ENCODE measurements around the gene OCA2.

Gene OCA2

DNA sequence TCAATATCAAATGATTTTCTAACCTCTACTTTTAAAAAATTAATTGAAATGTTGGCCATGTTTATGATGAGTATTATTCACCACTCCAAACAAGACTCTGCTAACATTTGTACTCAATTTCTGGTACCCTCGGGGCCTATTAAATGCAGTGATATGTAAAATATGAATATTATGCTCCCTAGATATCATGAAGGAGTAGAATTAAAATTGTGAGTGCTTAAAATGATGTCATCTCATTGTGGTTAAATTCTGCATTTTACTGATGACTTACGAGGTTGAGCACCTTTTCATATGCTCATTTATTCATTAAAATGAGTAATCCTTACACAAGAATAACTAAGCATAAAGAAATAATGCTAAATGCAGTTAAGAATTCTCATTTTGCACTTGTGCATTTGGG, 159.9 kb downstream of the OCA2 start:
- DNase-seq (ENCODE audit: low read depth) = no peak

GRCh38 chr15:27937851-27938250, 161.3 kb downstream of the OCA2 start:
- DNase-seq (ENCODE audit: low read depth) = no peak

DNA sequence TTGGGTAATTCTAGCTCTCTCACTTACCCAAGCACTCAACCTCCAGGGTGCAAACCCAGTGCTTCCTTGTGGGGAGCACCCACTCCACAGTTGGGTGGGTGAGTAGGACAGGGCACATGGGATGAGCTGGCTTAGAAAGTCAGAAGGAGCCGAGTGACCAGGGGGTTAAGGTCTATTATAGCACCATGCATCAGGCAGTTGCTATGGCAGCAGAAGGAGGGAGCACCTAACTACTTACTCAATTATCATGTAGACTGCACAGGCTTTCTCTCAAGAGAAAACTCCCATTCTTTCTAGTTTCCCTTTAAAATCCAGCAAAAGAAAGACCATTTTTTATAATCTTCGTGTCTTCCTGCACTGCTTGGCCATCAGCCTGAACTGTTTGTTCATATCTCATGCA, 163.0 kb downstream of the OCA2 start:
- no peak for DNase-seq (ENCODE audit: low read depth)

GRCh38 chr15:27935328-27935727, 163.8 kb downstream of the OCA2 start:
- no peak for DNase-seq (ENCODE audit: low read depth)

- DNase-seq (ENCODE audit: low read depth) = no peak
These were observed 164.3 kb downstream of the OCA2 start for GRCh38 chr15:27934782-27935181.

- no peak for DNase-seq (ENCODE audit: low read depth)
These were observed 165.6 kb downstream of the OCA2 start for GRCh38 chr15:27933562-27933961.

GRCh38 chr15:27932600-27932999, 166.5 kb downstream of the OCA2 start:
- DNase-seq (ENCODE audit: low read depth) = no peak

GRCh38 chr15:27928386-27928785, 170.7 kb downstream of the OCA2 start:
- no peak for DNase-seq (ENCODE audit: low read depth)

- no peak for DNase-seq (ENCODE audit: low read depth)
These were observed 186.8 kb downstream of the OCA2 start for GRCh38 chr15:27912283-27912682.

- no peak for DNase-seq (ENCODE audit: low read depth)
These were observed 192.3 kb downstream of the OCA2 start for GRCh38 chr15:27906802-27907201.

- no peak for DNase-seq (ENCODE audit: low read depth)
These were observed 195.7 kb downstream of the OCA2 start for GRCh38 chr15:27903405-27903804.

DNA sequence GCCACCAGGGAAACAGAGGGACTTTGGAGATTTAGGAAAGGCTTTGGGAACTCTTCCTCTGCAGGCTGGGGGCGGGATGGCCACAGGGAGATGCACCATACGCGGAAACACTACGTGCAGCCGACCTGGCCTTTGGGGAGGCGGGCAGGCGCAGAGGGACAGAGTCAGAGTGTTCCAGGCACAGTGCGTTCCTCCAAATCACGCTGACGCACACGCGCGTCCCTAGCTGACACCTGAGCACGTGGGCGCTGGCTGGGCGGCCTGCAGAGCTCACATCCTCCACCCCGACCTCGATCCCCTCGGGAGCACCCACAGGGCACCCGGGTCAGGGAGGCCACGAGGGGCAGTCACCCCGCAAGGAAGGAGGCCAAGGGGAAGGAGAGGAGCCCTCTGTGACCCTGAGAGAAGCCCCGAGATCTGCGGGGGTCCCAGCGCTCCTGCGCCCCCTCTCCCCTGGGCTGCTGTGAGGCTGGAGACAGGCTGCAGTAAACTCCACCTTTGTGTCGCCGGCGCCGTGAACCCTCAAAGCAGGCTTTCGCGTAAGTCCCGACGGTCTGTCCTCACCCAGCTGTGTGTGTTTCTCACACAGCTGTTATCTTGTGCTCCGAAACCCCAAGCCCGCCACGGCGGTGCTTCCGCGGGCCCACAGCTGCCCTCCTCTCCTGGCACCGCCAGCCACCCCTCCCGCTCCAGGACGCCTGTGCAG, 196.3 kb downstream of the OCA2 start:
- DNase-seq (ENCODE audit: low read depth) = no peak

DNA sequence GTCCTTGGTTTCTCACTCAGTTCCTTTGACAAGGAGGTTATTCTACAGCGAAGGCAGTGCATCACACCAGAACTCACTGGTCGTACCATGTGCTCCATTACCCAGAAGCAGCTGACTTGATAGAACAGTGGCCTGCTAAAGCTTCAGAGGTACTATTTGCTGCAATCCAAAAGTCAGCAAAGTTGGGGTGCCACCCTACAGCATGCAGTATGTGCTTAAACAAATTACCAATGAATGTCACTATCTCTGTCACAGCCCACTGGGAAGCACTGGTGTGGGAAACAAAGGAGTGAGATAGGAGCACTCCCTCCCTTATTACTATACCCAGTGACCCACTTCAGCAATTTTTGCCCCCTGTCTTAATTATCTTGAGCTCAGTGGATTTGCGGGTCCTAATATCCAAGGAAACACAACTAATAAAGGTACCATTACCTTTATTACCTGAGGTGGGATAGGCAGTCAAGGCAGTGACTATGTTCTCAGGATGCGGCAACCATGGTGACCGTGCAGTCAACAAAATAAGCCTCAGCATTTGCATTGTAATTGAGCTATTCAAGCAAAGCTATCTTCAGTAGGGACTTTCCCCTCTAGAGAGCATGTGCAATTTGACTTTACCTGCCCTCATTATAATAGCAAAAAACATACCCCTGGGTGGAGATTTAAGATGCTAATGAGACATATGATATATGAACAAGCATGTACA, 199.4 kb downstream of the OCA2 start:
- no peak for DNase-seq (ENCODE audit: low read depth)

DNA sequence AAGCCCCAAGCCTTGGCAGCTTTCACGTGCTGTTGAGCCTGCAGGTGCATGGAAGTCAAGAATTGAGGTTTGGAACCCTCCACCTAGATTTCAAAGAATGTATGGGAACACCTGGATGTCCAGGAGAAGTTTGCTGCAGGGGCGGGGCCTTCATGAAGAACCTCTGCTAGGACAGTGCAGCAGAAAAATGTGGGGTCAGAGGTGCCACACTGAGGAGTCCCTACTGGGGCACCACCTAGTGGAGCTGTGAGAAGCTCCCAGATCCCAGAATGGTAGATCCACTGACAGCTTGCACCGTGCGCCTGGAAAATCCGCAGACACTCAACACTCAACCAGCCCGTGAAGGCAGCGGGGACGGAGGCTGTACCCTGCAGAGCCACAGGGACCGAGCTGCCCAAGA, 201.6 kb downstream of the OCA2 start:
- no peak for DNase-seq (ENCODE audit: low read depth)

DNA sequence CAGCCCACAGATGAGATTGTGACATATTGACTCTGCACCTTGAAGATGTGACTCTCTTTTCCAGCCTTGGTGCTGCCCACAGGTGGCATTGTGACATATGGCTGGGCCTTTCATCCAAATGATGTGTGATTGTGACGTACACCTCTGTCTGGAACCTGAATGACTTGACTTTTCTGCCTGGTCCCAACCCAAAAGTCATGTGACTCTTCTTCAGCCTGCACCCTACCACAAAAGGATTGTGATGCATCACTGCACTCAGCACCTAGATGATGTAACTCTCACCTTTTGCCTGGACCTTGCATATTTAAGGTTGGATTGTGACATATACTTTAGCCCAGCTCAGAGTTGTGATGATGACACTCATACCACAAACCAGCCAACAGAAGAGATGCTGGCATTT, 204.5 kb downstream of the OCA2 start:
- DNase-seq (ENCODE audit: low read depth) = no peak

- no peak for DNase-seq (ENCODE audit: low read depth)
These were observed 209.9 kb downstream of the OCA2 start for GRCh38 chr15:27889258-27889657.

GRCh38 chr15:27885201-27885600, 213.9 kb downstream of the OCA2 start:
- no peak for DNase-seq (ENCODE audit: low read depth)

DNA sequence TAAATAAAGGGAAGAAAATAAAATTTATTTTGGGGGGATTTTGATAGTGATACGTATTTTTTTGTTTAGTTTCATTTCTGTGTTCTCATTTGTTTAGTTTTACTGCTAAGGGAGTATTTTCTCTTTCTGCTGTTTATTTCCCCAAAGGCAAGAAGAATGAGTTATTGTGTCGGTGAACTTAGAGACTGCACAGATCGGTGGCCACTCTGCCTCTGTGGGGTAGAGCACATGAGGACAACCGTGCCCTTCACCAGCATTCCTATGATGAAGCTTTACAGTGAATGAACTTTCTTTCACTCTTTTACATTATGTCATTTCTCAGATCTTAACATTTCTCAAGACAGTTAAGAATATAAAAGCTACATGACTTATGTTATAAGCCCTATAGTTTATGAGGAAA, 214.4 kb downstream of the OCA2 start:
- DNase-seq (ENCODE audit: low read depth) = no peak

DNA sequence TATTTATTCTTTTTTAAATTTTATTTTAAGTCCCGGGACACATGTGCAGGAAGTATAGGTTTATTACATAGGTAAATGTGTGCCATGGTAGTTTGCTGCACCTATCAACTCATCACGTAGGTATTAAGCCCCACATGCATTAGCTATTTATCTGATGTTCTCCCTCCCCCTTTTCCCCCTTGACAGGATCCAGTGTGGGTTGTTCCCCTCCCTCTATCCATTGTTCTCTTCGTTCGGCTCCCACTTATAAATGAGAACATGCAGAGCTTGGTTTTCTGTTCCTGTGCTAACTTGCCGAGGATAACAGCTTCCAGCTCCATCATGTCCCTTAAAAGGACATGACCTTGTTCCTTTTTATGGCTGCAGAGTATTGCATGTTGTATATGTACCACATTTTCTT, 220.3 kb downstream of the OCA2 start:
- no peak for DNase-seq (ENCODE audit: low read depth)

DNA sequence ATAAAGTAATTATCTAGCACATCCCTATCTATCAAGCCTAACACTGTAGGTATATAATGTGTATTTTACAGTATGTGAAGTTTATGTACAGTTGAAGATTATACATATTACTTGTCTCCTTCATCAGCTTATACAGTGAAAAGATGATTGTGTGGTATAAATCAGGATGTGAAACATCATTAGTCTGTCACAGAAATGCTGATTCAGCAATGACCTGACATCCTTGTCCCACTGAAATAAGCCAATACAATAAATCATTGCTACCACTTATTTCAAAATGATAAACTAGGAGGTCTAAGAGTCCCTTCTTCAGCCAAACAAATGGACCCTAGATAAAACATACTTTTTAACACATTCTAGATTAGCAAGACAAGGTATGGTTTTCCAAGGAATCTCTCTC, 225.3 kb downstream of the OCA2 start:
- no peak for DNase-seq (ENCODE audit: low read depth)

- no peak for DNase-seq (ENCODE audit: low read depth)
These were observed 226.1 kb downstream of the OCA2 start for GRCh38 chr15:27873039-27873438.

DNA sequence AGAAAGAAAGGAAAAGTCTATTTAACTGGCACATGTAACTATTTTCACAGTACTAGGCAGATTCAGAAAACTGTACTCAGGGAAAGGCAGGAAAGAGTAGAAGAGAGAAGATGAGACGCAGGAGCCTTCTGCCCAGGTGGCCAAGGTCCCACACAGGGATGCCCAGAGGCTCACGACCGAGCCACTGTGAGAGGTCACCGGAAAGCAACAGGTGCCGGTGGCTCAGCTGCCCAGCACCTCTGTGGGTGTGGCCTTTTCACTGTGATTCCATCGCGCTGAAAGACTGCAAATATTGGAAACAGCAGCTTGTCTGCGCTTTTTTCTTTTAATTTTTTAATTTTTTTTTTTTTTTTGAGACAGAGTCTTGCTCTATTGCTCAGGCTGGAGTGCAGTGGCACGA, 226.8 kb downstream of the OCA2 start:
- DNase-seq (ENCODE audit: low read depth) = no peak

- no peak for DNase-seq (ENCODE audit: low read depth)
These were observed 227.2 kb downstream of the OCA2 start for GRCh38 chr15:27871902-27872260.
